Peyer's patch (tissue), 4 donors: Measurements from ENCODE around the gene ADAM15. TPM values are rescaled to one million over a fixed set of nuclear protein-coding genes. Genes with fewer than 3 reads are reported as not detected.

Experiments
- DNase-seq, 3 donors: peaks; one replicate each; pipeline ENCODE4 v3.0.0-alpha.2; 2017 to 2019
- H3K27ac ChIP-seq, 4 donors: fragments of 200-600 bp; sonication (generic); one replicate each; pipeline ENCODE4 v1.5.1; 2016 to 2019
- H3K27me3 ChIP-seq, 2 donors: fragments of 200-600 bp; sonication (generic); one replicate each; pipeline ENCODE4 v1.5.1; 2019
- H3K36me3 ChIP-seq, 3 donors: fragments of 200-600 bp; sonication (generic); one replicate each; pipeline ENCODE4 v1.5.1; 2016 to 2019
- H3K4me1 ChIP-seq, 4 donors: fragments of 200-600 bp; sonication (generic); one replicate each; pipeline ENCODE4 v1.5.1; 2016 to 2019
- H3K4me3 ChIP-seq, 4 donors: fragments of 200-600 bp; sonication (generic); 1 replicate in 3 of 4; 2 replicates in 1 of 4; pipeline ENCODE4 v1.5.1; 2016 to 2019; ENCODE audit warnings: mild to moderate bottlenecking in 1 of 4
- H3K9me3 ChIP-seq, 4 donors: fragments of 200-600 bp; sonication (generic); one replicate each; pipeline ENCODE4 v1.5.1; 2016 to 2019; ENCODE audit warnings: mild to moderate bottlenecking in 1 of 4
- CTCF ChIP-seq, 6 experiments: fragments of 450-650 bp in 4 of 6; fragments of 200-600 bp in 2 of 6; sonication (generic) in 1 of 6; IDR thresholded peaks; one replicate each; pipeline ENCODE4 v1.5.1; 2017 to 2019; ENCODE audit warnings: antibody characterized with exemption in 6 of 6, mild to moderate bottlenecking in 3 of 6, moderate library complexity in 1 of 6
- POLR2A ChIP-seq, 2 donors: fragments of 450-650 bp; IDR thresholded peaks; one replicate each; pipeline ENCODE4 v1.5.1; 2017; ENCODE audit warnings: antibody characterized with exemption in 2 of 2, mild to moderate bottlenecking in 2 of 2, moderate library complexity in 2 of 2
- total RNA-seq, 4 donors: library from RNA; depleted of rRNA; stranded (reverse); fragments of >200 nt; gene quantifications; one replicate each; pipeline ENCODE4 v1.1.0, GENCODE V29; 2016

Gene ADAM15
- total RNA-seq, 4 donors from 2014 or later, result 111 to 191 (median 126) TPM

GRCh38 chr1:155079487-155080311 lies 28.6 kb downstream of the ADAM15 start:
- Histone ChIP-seq H3K4me3 (peak overlapping the region; percentile 37 to 64 (median 51)), H3K27ac (no peak overlapping the region), H3K27me3 (peaks cover 0 to 47% of the 10 kb centered on the region in 2 donors), H3K4me1 (peaks cover 23 to 65% (median 44%) of the 10 kb centered on the region in 4 donors), H3K9me3 (no peaks in the 10 kb centered on the region), H3K36me3 (no peaks in the 10 kb centered on the region)
- DNase-seq, result peak in 1 of 3 donors; percentile 64
- no peak for TF ChIP-seq POLR2A (IDR thresholded peaks at IDR 0.05)
- no peak for TF ChIP-seq CTCF (IDR thresholded peaks at IDR 0.05)

DNA sequence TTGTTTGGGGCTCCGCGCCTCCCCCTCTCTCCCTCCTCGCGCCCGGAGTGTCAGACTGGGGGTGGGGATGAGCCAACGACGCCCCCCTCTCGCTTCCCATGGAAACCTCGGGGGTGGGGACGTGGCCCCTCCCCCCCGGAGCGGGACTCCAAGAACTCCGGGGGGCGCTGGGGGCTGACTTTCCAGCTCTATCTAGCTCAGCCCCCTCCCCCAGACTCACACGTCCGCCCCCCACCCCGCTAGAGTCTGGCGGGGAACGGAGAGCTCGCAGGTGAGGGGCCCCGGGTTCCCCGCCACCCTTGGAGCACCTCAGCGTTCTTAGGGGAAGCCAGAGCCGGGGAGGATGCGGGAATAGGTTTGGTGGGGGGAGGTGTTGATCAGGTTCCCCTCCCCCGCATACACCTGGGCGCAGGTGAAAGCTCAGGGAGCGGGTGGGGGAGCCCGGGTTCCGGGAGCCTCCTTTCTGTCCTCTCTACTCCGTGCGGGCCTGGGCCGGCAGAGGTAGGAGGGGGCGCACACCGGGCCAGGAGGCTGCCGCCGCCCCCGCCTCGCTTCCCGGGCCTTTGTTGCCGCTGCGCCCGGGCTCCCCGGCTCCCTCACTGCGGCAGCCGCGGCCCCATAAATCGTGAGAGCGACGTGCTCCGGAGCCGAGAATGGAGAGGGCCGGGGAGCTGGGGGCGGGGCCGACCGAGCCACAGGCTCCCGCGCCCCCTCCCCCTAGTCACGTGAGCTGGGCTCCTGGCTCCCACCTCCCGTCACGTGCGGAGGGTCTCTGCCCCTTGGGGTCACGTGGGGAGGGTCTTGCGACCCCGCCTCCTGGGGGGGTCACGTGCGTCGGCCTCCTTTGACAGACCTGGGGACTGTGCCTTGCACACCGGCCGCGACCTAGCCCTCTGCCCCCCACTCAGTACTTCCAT lies 29.5 kb downstream of the ADAM15 start:
- no peak for TF ChIP-seq POLR2A (IDR thresholded peaks at IDR 0.05)
- Histone ChIP-seq H3K9me3 (no peaks in the 10 kb centered on the region), H3K27me3 (peaks cover 0 to 47% of the 10 kb centered on the region in 2 donors), H3K4me1 (peaks cover 23 to 67% (median 44%) of the 10 kb centered on the region in 4 donors), H3K4me3 (peak overlapping the region in 3 of 4 donors; percentile 48 to 64 (median 54)), H3K27ac (no peak overlapping the region), H3K36me3 (no peaks in the 10 kb centered on the region)
- DNase-seq, result peak in 2 of 3 donors; percentile 31 to 57

DNA sequence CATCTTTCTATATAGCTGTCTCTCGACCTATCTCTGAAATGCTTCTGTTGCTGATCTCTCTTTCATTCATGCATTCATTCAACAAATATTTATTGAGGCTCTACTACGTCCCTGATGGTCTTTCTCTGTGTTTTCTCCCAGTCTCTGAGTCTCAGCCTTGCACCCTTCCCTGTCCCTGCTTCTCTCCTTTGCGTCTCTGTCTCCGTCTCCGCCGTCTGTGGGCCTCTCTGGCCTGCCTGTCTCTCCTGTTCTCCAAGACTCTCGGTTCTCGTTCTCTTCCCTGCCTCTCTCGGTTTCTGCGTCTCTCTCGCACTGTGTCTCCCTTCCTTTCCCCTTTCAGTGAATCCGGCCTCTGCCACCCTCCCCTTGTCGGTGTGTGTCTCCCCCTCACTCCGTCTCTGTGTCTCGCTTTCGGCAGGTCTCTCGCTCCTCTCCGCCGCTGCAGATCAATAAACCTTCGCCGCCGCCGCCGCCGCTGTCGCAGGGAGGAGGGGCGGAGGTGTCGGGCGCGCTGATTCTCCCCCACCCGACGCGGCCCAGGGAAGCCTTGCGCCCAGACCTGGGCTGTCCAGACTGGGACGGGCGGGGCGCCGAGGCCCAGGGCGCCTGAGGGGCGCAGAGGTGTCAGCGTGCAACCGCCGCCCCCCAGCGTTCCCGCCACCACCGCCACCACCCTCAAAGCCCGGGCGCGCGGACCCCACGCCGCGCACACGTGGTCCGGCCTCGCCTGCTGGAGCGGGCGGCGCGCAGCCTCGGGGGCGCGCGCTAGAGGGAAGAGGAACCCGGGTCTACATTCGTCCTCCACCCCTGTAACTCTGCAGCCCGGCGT lies 30.6 kb downstream of the ADAM15 start:
- TF ChIP-seq CTCF (IDR thresholded peaks at IDR 0.05) (no peak), POLR2A (IDR thresholded peaks at IDR 0.05) (no peak)
- H3K36me3 ChIP-seq, result no peaks in the 10 kb centered on the region
- peak overlapping the region in 3 of 4 donors; percentile 25 to 64 (median 39) for H3K4me3 ChIP-seq
- H3K4me1 ChIP-seq, result peaks cover 23 to 77% (median 51%) of the 10 kb centered on the region in 4 donors
- H3K27ac ChIP-seq, result no peak overlapping the region
- DNase-seq, result peak in 1 of 3 donors; percentile 69
- H3K9me3 ChIP-seq, result no peaks in the 10 kb centered on the region
- H3K27me3 ChIP-seq, result peaks cover 0 to 47% of the 10 kb centered on the region in 2 donors

DNA sequence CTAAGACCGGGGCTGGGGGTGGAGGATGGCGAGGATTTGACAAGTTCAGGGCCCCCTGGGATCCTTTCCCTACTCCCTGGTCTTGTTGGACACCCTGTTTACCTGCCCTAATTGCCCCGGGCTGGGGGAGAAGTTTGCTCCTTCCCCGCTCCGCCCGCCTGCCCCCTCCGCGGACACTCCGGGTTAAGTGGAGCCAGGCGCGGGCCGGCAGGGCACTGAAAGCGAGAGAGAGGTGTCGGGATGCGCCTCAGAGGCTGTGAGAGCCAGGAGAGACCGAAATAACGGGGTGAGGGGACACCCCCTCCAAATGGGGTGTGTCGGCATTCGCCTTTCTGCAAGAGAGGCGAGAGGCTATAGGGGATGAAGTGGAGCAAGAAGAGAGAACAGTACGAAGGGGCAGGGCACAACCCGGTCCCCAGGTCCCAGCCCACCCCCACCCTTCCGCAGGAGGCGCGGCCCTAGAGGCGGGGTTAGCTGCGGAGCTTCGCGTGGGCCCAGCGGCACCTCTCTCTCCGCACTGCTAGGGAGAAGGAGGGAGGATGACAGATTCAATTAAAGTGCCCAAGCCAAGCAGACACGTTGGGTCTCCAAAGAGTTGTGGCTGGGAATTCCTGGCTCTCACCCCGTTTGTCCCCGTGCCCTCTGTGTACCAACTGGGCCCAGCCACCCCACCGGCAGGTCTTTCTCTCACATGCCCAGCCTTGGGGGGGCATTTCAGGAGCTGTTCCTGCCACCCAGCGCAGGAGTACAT lies 31.4 kb downstream of the ADAM15 start:
- Histone ChIP-seq H3K4me3 (peak overlapping the region in 3 of 4 donors; percentile 25 to 39 (median 37)), H3K27me3 (peaks cover 0 to 47% of the 10 kb centered on the region in 2 donors), H3K9me3 (no peaks in the 10 kb centered on the region), H3K36me3 (no peaks in the 10 kb centered on the region), H3K27ac (peak overlapping the region in 1 of 4 donors; percentile 34), H3K4me1 (peaks cover 23 to 77% (median 51%) of the 10 kb centered on the region in 4 donors)
- TF ChIP-seq POLR2A (IDR thresholded peaks at IDR 0.05), result no peak
- TF ChIP-seq CTCF (IDR thresholded peaks at IDR 0.05), result no peak
- DNase-seq, result peak in 1 of 3 donors; percentile 59

DNA sequence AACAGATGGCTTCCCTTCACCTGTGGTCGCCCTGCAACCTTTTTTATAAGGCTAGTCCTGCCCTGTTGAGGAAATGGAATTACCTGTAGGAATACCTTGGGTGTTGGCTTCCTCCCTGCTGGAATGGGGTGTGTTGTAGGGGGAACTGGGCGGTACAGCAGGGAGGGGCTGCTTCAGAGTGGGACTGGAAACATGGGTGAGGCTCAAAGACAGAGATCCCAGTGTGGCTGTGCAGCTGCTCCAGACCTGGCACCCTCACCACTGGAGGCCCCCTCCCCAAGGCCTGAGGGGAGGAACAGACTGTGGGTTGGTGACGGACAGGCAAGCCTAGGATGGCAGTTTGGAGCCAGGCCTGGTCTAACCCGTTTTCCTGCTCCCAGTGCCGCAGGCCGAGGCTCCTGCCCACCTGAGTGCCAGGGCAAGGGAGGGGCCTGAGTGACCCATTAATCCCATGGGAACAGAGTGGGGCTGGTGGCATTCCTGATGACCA lies 32.0 kb downstream of the ADAM15 start:
- DNase-seq, result peak in 1 of 3 donors; percentile 72
- Histone ChIP-seq H3K36me3 (no peaks in the 10 kb centered on the region), H3K27ac (peak overlapping the region in 3 of 4 donors; percentile 8 to 34 (median 13)), H3K4me3 (peak overlapping the region in 1 of 4 donors; percentile 37), H3K27me3 (peaks cover 0 to 47% of the 10 kb centered on the region in 2 donors), H3K4me1 (peaks cover 23 to 77% (median 51%) of the 10 kb centered on the region in 4 donors), H3K9me3 (no peaks in the 10 kb centered on the region)
- TF ChIP-seq POLR2A (IDR thresholded peaks at IDR 0.05), result no peak
